Epithelial cell of esophagus (primary cell): Measurements from ENCODE around the gene SRRT.

Source experiments
- DNase-seq: peaks from one replicate; pipeline ENCODE4 v3.0.0; 2010; ENCODE audit warnings: low read depth
- H3K4me3 ChIP-seq: 2 replicates; pipeline ENCODE4 v1.5.1; 2011; ENCODE audit warnings: mild to moderate bottlenecking, low read length, control low read depth
- CTCF ChIP-seq: IDR thresholded peaks from 2 replicates; pipeline ENCODE4 v1.5.1; 2011; ENCODE audit warnings: low read depth, mild to moderate bottlenecking, low read length, control low read depth, inconsistent platforms; ENCODE audit not compliant: insufficient read depth; ENCODE audit errors: missing control alignments

SRRT gene

GRCh38 chr7:100895956-100896731 lies 21.2 kb downstream of the SRRT start:
- no peak for DNase-seq
- H3K4me3 ChIP-seq = no peak overlapping the region
- no peak for TF ChIP-seq CTCF

- TF ChIP-seq CTCF = peak; percentile 67
- peak; percentile 27 for DNase-seq
These were observed 22.1 kb downstream of the SRRT start for GRCh38 chr7:100896732-100897608.

GRCh38 chr7:100897772-100898454 lies 23.0 kb downstream of the SRRT start:
- TF ChIP-seq CTCF = no peak
- H3K4me3 ChIP-seq = no peak overlapping the region
- DNase-seq = no peak

More at GRCh38 chr7:100896732-100897608, 22.1 kb downstream of the SRRT start:
- no peak overlapping the region for H3K4me3 ChIP-seq

- TF ChIP-seq CTCF = no peak
- H3K4me3 ChIP-seq = no peak overlapping the region
- DNase-seq = no peak
These were observed 24.5 kb downstream of the SRRT start for GRCh38 chr7:100899432-100899831.

GRCh38 chr7:100900978-100901377 lies 26.1 kb downstream of the SRRT start:
- TF ChIP-seq CTCF = no peak
- DNase-seq = no peak
- no peak overlapping the region for H3K4me3 ChIP-seq

DNA sequence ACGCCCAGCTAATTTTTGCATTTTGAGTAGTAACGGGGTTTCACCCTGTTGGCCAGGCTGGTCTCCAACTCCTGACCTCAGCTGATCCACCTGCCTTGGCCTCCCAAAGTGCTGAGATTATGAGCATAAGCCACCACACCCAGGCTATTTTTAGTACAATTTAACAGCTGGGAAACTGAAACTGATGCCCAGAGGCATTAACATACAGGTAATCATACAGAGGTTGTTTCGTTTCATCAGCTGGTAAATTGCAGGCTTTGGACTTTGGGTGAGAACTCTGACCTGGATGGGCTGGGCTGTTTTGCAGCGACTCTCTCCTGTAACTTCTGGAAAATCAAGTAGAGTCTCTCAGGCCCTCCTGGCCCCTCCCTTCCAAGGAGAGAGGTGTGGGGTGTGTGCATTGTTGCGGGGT lies 27.0 kb downstream of the SRRT start:
- no peak for TF ChIP-seq CTCF
- no peak overlapping the region for H3K4me3 ChIP-seq
- DNase-seq = no peak
